Tibial artery (tissue), 4 donors: ENCODE data around the gene KMT2D.
A peak's percentile ranks its signal among the peaks of the same experiment; 100 is the strongest.

Experiments
- DNase-seq, 2 donors: peaks; one replicate each; pipeline ENCODE4 v3.0.0-alpha.2; 2019
- H3K27ac ChIP-seq, 2 donors: fragments of 200-600 bp; sonication (generic) in 1 of 2; 1 replicate in 1 of 2; 2 replicates in 1 of 2; pipeline ENCODE4 v1.5.1; 2018 to 2019; ENCODE audit warnings: mild to moderate bottlenecking in 1 of 2
- H3K27me3 ChIP-seq, 2 donors: fragments of 200-600 bp; sonication (generic) in 1 of 2; one replicate each; pipeline versions ENCODE4 v1.5.1 to v1.6.0; 2016 to 2019
- H3K36me3 ChIP-seq, 3 donors: fragments of 200-600 bp; sonication (generic) in 2 of 3; one replicate each; pipeline ENCODE4 v1.5.1; 2016 to 2019; ENCODE audit warnings: mild to moderate bottlenecking in 2 of 3
- H3K4me1 ChIP-seq, 4 donors: fragments of 200-600 bp; sonication (generic) in 2 of 4; 1 replicate in 3 of 4; 2 replicates in 1 of 4; pipeline ENCODE4 v1.5.1; 2016 to 2019
- H3K4me3 ChIP-seq, 2 donors: fragments of 200-600 bp; sonication (generic) in 1 of 2; 1 replicate in 1 of 2; 2 replicates in 1 of 2; pipeline ENCODE4 v1.5.1; 2018 to 2019; ENCODE audit warnings: mild to moderate bottlenecking in 2 of 2
- H3K9me3 ChIP-seq, 3 donors: fragments of 200-600 bp; sonication (generic) in 1 of 3; one replicate each; pipeline ENCODE4 v1.5.1; 2016 to 2019
- CTCF ChIP-seq, 2 experiments: fragments of 200-600 bp in 1 of 2; fragments of 450-650 bp in 1 of 2; IDR thresholded peaks; one replicate each; pipeline ENCODE4 v1.5.1; 2017 to 2019; ENCODE audit warnings: antibody characterized with exemption in 2 of 2, mild to moderate bottlenecking in 1 of 2, moderate library complexity in 1 of 2
- intact Hi-C: fragments of 100-400 bp; cut with DNase I; formaldehyde crosslinking; loops from one replicate; pipeline ENCODE4 v1.15.0; 2023; ENCODE audit warnings: low total_unique reads

KMT2D gene

GRCh38 chr12:49060237-49061156 lies at the start of gene KMT2D:
Gene KMT2D, minus strand, starts transcription at chr12:49060794. Its CDS starts 5,470 bp downstream, at chr12:49055324.
- peaks cover 0 to 4% (median 0%) of the 10 kb centered on the region in 3 donors for H3K36me3 ChIP-seq
- H3K4me1 ChIP-seq = peaks cover 0 to 47% (median 39%) of the 10 kb centered on the region in 4 donors
- DNase-seq = peak; percentile 85 to 94
- intact Hi-C loops = loop anchor here (10.0 kb wide), 1 partner anchor 54 kb away; the partner anchor contains the start of gene LMBR1L
- peak within 1 kb of the TSS; percentile 93 to 97 for H3K27ac ChIP-seq
- no peaks in the 10 kb centered on the region for H3K27me3 ChIP-seq
- peak; percentile 54 to 70 for TF ChIP-seq CTCF (IDR thresholded peaks at IDR 0.05)
- no peaks in the 10 kb centered on the region for H3K9me3 ChIP-seq
- H3K4me3 ChIP-seq = peak within 1 kb of the TSS; percentile 98 to 99

GRCh38 chr12:49109641-49110463 lies 49.3 kb upstream of the KMT2D start:
- no peaks in the 10 kb centered on the region for H3K9me3 ChIP-seq
- peaks cover 0 to 53% (median 40%) of the 10 kb centered on the region in 4 donors for H3K4me1 ChIP-seq
- intact Hi-C loops = loop anchor here (10.0 kb wide), 1 partner anchor 45 kb away; the partner anchor contains the start of genes KMT2D and RHEBL1
- no peak for DNase-seq
- peak overlapping the region; percentile 99 for H3K27ac ChIP-seq
- TF ChIP-seq CTCF (IDR thresholded peaks at IDR 0.05) = no peak
- no peaks in the 10 kb centered on the region for H3K27me3 ChIP-seq
- H3K36me3 ChIP-seq = peaks cover 0 to 22% (median 15%) of the 10 kb centered on the region in 3 donors
- peak overlapping the region; percentile 93 for H3K4me3 ChIP-seq

- H3K27ac ChIP-seq = peak overlapping the region; percentile 99
- H3K27me3 ChIP-seq = no peaks in the 10 kb centered on the region
- peaks cover 0 to 61% (median 42%) of the 10 kb centered on the region in 4 donors for H3K4me1 ChIP-seq
- H3K36me3 ChIP-seq = peaks cover 7 to 30% (median 24%) of the 10 kb centered on the region in 3 donors
- H3K9me3 ChIP-seq = no peaks in the 10 kb centered on the region
- peak overlapping the region; percentile 93 for H3K4me3 ChIP-seq
- peak; percentile 72 to 79 for DNase-seq
- intact Hi-C loops = no loop called here
- no peak for TF ChIP-seq CTCF (IDR thresholded peaks at IDR 0.05)
Measured at GRCh38 chr12:49108958-49109404, 48.4 kb upstream of the KMT2D start.

GRCh38 chr12:49105504-49106084 lies 45.0 kb upstream of the KMT2D start:
- H3K27ac ChIP-seq = no peak overlapping the region
- H3K9me3 ChIP-seq = no peaks in the 10 kb centered on the region
- intact Hi-C loops = no loop called here
- peaks cover 0 to 54% (median 40%) of the 10 kb centered on the region in 4 donors for H3K4me1 ChIP-seq
- TF ChIP-seq CTCF (IDR thresholded peaks at IDR 0.05) = no peak
- no peaks in the 10 kb centered on the region for H3K27me3 ChIP-seq
- DNase-seq = no peak
- H3K4me3 ChIP-seq = no peak overlapping the region
- H3K36me3 ChIP-seq = peaks cover 41 to 64% (median 58%) of the 10 kb centered on the region in 3 donors

- DNase-seq = no peak
- H3K27me3 ChIP-seq = no peaks in the 10 kb centered on the region
- TF ChIP-seq CTCF (IDR thresholded peaks at IDR 0.05) = no peak
- no peak overlapping the region for H3K27ac ChIP-seq
- intact Hi-C loops = loop anchor here (5.0 kb wide), 1 partner anchor 72 kb away; no protein-coding TSS in a partner anchor
- H3K4me3 ChIP-seq = no peak overlapping the region
- no peaks in the 10 kb centered on the region for H3K9me3 ChIP-seq
- peaks cover 49 to 72% (median 66%) of the 10 kb centered on the region in 3 donors for H3K36me3 ChIP-seq
- peaks cover 0 to 54% (median 40%) of the 10 kb centered on the region in 4 donors for H3K4me1 ChIP-seq
Measured at GRCh38 chr12:49104822-49105221, 44.2 kb upstream of the KMT2D start.
